AG09309 (cell line): ENCODE data around the gene HOATZ.

Experiments
- DNase-seq: peaks from one replicate; pipeline ENCODE4 v3.0.0-alpha.2; 2010; ENCODE audit warnings: low read depth
- H3K4me3 ChIP-seq: 2 replicates; pipeline ENCODE4 v1.5.1; 2011; ENCODE audit warnings: mild to moderate bottlenecking, low read depth, low read length, moderate library complexity; ENCODE audit not compliant: control insufficient read depth
- TF ChIP-seq, protein P1 (sequence below): IDR thresholded peaks from 2 replicates; pipeline ENCODE4 v1.5.1; 2011; ENCODE audit warnings: mild to moderate bottlenecking, low read depth, low read length, inconsistent platforms; ENCODE audit not compliant: insufficient read depth, control insufficient read depth; ENCODE audit errors: missing control alignments

HOATZ gene

DNA sequence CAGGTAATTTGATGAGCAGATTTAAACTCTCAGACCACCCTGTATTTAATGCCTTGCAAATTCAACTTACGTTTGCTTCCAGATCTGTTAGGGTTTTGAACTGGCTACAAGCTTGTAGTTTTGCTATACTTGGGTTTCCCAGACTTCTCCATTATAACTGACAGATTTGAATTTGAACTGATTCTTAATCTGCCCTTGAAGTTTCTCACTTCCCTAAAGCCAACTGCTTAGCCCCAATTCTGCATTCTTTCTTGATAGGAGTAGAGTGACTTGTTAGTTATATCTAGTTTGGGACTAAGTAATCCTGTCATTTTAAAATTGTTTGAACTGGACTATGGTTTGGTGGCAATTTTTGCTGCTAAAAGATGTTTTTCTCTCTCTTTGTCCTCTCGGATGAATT, 35.7 kb downstream of the HOATZ start:
- TF ChIP-seq, protein P1, sequence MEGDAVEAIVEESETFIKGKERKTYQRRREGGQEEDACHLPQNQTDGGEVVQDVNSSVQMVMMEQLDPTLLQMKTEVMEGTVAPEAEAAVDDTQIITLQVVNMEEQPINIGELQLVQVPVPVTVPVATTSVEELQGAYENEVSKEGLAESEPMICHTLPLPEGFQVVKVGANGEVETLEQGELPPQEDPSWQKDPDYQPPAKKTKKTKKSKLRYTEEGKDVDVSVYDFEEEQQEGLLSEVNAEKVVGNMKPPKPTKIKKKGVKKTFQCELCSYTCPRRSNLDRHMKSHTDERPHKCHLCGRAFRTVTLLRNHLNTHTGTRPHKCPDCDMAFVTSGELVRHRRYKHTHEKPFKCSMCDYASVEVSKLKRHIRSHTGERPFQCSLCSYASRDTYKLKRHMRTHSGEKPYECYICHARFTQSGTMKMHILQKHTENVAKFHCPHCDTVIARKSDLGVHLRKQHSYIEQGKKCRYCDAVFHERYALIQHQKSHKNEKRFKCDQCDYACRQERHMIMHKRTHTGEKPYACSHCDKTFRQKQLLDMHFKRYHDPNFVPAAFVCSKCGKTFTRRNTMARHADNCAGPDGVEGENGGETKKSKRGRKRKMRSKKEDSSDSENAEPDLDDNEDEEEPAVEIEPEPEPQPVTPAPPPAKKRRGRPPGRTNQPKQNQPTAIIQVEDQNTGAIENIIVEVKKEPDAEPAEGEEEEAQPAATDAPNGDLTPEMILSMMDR, result no peak
- no peak overlapping the region for H3K4me3 ChIP-seq
- DNase-seq, result no peak

DNA sequence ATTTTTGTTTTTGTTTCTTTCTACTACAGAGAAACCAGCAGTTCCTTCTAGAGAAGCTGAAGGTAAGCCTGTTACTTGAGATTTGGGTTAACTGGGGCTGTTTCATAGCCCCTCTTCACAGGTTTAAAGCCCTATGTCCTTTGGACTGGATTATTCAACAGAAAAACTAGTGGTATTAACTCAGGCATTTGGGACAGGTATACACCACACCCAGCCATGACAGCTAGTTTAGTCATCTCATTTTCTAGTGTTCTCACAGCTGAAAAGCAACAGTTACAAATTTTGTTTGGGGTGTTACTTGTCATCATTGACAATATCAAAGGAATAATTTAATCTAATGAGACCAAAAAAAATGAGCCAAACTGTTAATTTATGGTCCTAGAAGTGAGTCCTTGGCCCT, 40.0 kb downstream of the HOATZ start:
- TF ChIP-seq, protein P1, result no peak
- no peak for DNase-seq
- no peak overlapping the region for H3K4me3 ChIP-seq

DNA sequence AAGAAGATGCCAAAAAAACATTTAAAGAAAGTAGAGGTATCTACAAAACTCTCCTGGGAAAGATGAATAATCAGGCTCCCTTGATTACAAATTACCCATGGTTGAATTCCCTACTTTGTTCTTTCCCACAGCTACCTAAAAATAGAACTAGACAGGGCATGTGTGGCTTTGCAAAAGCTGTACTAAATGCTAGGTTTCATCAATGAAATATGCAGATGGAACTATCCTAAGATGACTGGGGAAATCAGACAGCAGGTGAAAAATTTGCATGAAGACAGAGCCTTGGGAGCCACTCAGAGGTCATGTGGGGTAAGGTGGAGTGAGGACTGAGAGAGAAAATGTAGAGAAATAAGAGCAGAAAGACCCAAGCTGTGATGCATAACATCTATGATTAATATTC, 40.7 kb downstream of the HOATZ start:
- DNase-seq, result no peak
- TF ChIP-seq, protein P1, result no peak
- H3K4me3 ChIP-seq, result no peak overlapping the region

DNA sequence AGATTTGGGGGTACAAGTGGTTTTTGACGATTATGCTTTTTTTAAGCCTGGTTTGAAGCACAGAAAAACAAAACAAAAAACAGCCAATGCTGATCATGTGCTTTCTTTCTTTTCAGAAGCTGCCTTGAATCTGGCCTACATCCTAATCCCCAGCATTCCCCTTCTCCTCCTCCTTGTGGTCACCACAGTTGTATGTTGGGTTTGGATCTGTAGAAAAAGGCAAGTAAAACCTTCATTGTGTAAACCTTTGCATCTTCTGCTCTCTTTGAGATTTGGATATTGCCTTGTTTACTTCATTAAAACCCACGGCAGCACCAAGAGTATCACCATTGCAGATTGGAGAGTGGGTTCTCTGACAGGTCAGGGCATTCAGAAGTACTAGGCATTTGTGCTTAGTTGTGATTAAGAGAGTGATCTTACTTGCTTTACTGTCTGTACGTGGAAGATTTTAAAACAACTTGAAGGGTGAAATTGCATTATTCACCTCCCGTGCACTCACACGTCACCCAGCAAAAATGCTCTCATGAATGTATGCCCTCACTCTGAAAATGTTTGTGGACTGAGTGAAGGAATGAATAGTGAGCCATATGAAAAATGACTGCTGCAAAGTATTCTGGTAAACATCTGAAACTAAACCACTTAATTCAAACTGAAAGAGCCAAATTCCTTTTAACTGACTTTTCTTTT, 43.0 kb downstream of the HOATZ start:
- no peak overlapping the region for H3K4me3 ChIP-seq
- peak; percentile 92 for DNase-seq
- TF ChIP-seq, protein P1, result peak; percentile 9

DNA sequence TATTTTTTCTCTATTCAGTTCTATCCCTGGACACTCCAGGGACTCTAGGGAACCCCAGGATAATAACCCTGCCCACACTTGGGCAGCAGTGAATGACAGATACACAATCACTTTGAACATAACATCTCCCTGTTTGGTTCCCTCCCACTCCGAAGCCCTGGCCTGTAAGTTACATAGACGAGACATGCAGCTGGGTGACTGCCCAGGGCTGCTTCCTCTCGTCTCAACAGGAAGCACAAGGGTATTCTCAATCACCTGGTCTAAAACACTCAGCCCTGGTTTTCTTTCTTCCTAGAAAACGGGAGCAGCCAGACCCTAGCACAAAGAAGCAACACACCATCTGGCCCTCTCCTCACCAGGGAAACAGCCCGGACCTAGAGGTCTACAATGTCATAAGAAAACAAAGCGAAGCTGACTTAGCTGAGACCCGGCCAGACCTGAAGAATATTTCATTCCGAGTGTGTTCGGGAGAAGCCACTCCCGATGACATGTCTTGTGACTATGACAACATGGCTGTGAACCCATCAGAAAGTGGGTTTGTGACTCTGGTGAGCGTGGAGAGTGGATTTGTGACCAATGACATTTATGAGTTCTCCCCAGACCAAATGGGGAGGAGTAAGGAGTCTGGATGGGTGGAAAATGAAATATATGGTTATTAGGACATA, 45.4 kb downstream of the HOATZ start:
- DNase-seq, result no peak
- no peak overlapping the region for H3K4me3 ChIP-seq
- TF ChIP-seq, protein P1, result no peak

DNA sequence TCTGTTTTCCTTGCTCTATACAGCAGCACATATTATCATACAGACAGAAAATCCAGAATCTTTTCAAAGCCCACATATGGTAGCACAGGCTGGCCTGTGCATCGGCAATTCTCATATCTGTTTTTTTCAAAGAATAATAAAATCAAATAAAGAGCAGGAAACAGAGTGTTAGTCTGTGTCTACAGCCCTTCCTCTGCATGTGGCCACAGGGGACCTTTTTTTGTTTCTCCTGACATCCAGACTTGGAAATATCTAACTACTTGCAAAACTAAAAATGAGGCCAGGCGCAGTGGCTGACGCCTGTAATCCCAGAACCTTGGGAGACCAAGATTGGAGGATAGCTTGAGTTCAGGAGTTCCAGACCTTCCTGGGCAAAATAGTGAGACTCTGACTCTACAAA, 46.2 kb downstream of the HOATZ start:
- H3K4me3 ChIP-seq, result no peak overlapping the region
- TF ChIP-seq, protein P1, result no peak
- DNase-seq, result no peak
